ENCODE results near the gene NAA40.
A peak's percentile ranks its signal among the peaks of the same experiment; 100 is the strongest.

NAA40 gene

GRCh38 chr11:63938479-63939396 lies at the start of gene NAA40:
TSS of gene NAA40 (plus strand) at chr11:63939002. CDS start at chr11:63939097, 95 bp downstream.
- peak; percentile 86 for DNase-seq (ENCODE audit: low spot score)

DNA sequence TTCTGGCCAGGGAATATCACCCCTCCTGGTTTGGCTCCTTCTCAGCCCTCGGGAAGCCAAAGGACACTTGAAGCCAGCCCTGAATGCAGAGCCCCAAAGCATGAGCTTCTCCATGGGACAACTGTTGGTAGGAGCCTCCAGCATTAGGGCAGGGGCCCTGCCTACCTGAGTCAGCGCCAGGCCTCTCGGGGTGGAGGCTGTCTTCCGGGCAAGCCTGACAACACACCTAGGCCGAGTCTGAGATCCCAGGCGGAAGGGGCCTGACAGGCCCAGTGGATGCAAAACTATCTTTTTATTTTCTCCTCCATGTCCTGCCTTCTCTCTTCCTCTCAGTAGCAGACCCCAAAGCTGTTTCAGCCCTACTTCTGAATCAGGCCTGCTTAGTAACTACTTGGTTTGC lies 49.5 kb upstream of the NAA40 start:
- no peak for DNase-seq (ENCODE audit: low spot score)

GRCh38 chr11:63890368-63890767 lies 48.4 kb upstream of the NAA40 start:
- no peak for DNase-seq (ENCODE audit: low spot score)

- no peak for DNase-seq (ENCODE audit: low spot score)
Measured at GRCh38 chr11:63892228-63892627, 46.6 kb upstream of the NAA40 start.

- no peak for DNase-seq (ENCODE audit: low spot score)
Measured at GRCh38 chr11:63893355-63893754, 45.4 kb upstream of the NAA40 start.

DNA sequence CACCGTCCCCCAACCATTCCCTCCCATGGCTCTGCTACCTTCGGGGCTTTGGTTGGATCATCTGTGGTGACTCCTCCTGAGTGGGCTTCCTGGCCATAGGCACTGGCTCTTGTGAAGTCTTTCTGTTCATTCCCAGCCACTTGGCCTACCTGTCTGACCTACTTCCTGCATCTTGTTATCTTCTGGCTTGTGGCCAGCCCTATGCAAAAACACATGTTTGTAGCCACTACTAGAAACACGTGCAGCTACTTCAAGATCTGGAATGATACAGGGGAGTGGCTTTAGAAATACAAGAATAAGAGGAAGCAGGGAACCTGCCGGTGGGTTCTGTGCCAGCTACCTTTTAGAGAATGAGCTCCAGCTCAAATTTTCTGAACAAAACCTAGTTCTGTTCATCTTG lies 42.7 kb upstream of the NAA40 start:
- DNase-seq (ENCODE audit: low spot score): no peak

DNA sequence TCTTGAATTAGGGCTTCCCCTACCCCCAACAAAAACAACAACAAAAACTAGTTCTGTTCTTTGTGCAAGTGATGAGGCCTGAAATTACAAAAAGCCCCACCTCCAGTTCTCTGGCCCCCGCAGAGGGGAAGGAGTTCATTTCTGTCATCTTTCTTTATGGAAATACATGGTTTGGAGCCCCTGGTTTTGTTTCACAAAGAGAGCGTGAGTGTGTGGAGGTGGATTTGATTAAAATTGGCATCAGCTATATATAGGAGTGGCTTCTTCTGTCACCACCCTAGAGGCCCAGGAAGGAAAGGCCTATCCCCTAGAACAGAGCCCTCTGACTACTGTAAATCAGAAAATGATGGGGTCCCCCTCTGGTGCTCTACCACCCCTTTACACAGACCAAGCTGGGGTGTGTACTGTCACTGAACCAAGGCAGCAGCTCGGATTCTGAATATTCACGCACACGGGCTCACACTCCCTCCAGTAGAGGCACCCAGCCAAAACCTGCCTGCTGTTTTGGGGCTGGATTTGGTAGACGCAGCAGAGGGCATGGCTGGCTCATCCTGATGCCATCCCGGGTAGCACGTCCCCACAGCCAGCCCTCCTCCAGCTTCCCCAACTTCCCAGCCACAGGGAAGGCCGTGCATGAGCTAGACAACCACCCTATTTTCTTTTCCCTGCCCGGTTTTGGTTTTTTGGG lies 41.2 kb upstream of the NAA40 start:
- DNase-seq (ENCODE audit: low spot score): no peak

- no peak for DNase-seq (ENCODE audit: low spot score)
Measured at GRCh38 chr11:63901660-63902059, 37.1 kb upstream of the NAA40 start.

DNA sequence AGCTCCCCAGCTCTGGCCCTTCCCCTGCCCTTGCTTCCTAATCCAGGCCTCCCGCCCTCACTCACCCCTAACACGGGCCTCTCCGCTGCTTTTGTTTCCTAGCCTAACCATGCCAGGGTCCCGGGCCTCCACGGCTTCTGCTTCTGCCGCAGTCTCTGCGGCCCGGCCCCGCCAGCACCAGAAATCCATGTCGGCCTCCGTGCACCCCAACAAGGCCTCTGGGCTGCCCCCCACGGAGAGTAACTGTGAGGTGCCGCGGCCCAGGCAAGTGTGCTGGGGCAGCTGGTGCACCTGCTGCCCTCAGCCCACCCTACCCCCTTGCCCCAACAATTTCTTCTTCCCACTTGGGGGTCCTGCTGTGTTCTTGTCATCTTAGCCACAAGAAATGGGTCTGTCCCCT lies 34.9 kb upstream of the NAA40 start:
- DNase-seq (ENCODE audit: low spot score): no peak

- no peak for DNase-seq (ENCODE audit: low spot score)
Measured at GRCh38 chr11:63904743-63905142, 34.1 kb upstream of the NAA40 start.

GRCh38 chr11:63905179-63905578 lies 33.6 kb upstream of the NAA40 start:
- DNase-seq (ENCODE audit: low spot score): no peak

DNA sequence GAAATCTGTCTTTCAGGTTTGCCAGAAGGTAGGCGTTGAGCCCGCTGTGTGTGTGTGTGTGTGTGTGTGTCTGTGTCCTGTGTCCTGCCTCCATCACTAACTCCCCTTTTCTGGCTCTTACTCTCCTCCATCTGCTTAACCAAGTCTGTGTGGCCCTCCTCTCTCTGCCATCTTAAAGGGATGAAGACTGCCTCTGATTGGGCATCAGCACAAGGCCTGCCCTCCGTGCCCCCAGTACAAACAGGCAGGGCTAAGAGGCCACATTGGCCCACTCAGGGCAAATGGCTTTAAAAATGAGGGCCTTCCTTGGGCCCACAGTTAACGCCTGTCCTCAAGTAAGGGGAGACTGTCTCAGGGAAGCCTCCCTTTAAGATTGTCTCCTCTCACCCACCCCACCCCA lies 32.7 kb upstream of the NAA40 start:
- DNase-seq (ENCODE audit: low spot score): no peak

GRCh38 chr11:63906585-63906984 lies 32.2 kb upstream of the NAA40 start:
- no peak for DNase-seq (ENCODE audit: low spot score)

- no peak for DNase-seq (ENCODE audit: low spot score)
Measured at GRCh38 chr11:63907063-63907462, 31.7 kb upstream of the NAA40 start.

- no peak for DNase-seq (ENCODE audit: low spot score)
Measured at GRCh38 chr11:63907808-63908530, 30.8 kb upstream of the NAA40 start.

DNA sequence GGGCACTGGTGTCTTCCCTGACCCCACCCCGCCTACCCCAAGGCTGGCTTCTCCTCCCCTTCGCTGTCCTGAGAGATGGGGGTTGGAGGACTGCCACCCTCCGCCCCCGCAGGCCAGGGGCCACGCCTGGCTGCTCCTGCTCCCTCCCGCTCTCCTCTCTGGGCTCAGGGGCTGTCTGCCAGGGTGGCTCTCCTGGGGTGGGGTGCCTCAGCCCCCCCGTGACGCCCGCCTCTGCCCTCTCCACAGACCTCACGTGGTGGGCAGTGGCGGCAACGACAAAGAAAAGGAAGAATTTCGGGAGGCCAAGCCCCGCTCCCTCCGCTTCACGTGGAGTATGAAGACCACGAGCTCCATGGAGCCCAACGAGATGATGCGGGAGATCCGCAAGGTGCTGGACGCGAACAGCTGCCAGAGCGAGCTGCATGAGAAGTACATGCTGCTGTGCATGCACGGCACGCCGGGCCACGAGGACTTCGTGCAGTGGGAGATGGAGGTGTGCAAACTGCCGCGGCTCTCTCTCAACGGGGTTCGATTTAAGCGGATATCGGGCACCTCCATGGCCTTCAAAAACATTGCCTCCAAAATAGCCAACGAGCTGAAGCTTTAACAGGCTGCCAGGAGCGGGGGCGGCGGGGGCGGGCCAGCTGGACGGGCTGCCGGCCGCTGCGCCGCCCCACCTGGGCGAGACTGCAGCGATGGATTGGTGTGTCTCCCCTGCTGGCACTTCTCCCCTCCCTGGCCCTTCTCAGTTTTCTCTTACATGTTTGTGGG lies 30.0 kb upstream of the NAA40 start:
- no peak for DNase-seq (ENCODE audit: low spot score)

- no peak for DNase-seq (ENCODE audit: low spot score)
Measured at GRCh38 chr11:63909591-63910506, 29.0 kb upstream of the NAA40 start.

- DNase-seq (ENCODE audit: low spot score): no peak
Measured at GRCh38 chr11:63910675-63911074, 28.1 kb upstream of the NAA40 start.

DNA sequence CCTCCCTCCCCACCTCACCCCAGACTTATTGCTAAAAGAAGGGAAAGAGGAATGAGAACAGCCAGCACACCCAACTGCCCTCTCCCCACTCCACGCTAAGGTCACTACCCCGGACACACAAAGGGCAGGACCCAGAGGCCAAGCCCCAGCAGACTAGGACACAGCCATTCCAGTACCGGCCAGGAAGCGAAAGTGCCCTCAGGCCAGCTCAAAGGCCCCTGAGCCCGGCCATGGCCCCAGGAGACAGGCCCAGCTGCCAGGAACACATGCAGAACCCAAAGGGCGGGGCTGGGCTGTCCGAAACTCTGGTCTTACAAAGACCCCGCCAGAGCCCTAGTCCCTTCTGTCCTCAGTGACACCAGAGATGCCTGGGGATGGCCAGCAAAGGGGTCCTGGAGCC lies 27.4 kb upstream of the NAA40 start:
- no peak for DNase-seq (ENCODE audit: low spot score)

- no peak for DNase-seq (ENCODE audit: low spot score)
Measured at GRCh38 chr11:63911876-63912275, 26.9 kb upstream of the NAA40 start.

DNA sequence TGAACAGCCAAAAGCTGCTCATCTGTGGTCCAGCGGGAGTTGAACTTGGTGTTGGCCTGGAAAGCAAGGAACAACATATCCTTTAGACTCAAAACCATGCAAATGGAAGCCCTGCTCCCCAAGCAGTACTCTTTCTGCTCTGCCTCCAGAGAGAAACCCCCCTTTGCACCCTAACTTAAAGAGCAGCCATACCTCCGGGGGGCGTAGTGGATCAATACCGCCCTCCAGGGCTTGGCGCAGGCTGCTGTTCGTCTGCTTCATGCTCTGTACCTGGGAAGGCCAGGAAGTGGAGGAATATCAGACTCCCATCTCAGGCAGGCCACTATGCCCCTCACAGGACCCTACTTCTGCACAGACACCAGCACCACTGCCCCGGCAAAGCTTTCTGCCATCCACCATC lies 26.1 kb upstream of the NAA40 start:
- DNase-seq (ENCODE audit: low spot score): no peak
